Activated naive CD4-positive, alpha-beta T cell (primary cell): ENCODE data around the gene SLC44A4.
A peak's percentile ranks its signal among the peaks of the same experiment; 100 is the strongest.
"Not testable (repeated sequence)": the region's sequence is repeated elsewhere in the genome, so short reads cannot be mapped to it uniquely, and the experiment has no call there.

Source experiments
- DNase-seq, 4 experiments: peaks; one replicate each; lab custom pipeline; 2025; lab: John Stamatoyannopoulos, UW

The SLC44A4 gene

DNA sequence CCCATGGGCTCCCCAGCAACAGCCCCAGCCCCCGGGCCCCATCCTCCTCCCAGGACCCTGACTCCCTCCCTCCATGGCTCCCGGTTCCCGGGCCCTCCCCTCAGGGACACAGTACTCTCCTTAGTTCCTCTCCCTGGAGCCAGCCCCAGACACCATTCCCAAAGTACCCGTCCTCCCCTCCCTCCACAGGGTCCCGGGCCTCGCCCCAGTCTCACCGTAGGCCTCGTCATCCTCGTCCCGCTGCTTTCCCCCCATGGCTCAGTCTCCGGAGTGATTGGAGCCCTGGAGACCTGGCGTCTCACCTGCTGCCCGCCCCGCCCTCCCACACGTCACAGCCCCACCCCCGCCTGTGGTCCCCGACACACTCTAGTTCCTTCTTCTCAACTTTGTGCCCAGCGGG lies at the start of gene SLC44A4:
Gene SLC44A4, minus strand, starts transcription at position 272 of the 400 bp plus-strand sequence. Its CDS starts 17 bp downstream, at position 255.
- DNase-seq: no peak

DNA sequence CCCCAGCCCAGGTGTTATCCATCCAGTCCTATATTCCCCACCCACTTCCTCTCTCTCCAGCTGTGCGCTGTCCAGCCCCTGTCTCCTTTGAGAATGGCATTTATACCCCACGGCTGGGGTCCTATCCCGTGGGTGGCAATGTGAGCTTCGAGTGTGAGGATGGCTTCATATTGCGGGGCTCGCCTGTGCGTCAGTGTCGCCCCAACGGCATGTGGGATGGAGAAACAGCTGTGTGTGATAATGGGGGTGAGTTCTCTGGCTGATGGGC lies 49.8 kb upstream of the SLC44A4 start:
- DNase-seq: no peak

DNA sequence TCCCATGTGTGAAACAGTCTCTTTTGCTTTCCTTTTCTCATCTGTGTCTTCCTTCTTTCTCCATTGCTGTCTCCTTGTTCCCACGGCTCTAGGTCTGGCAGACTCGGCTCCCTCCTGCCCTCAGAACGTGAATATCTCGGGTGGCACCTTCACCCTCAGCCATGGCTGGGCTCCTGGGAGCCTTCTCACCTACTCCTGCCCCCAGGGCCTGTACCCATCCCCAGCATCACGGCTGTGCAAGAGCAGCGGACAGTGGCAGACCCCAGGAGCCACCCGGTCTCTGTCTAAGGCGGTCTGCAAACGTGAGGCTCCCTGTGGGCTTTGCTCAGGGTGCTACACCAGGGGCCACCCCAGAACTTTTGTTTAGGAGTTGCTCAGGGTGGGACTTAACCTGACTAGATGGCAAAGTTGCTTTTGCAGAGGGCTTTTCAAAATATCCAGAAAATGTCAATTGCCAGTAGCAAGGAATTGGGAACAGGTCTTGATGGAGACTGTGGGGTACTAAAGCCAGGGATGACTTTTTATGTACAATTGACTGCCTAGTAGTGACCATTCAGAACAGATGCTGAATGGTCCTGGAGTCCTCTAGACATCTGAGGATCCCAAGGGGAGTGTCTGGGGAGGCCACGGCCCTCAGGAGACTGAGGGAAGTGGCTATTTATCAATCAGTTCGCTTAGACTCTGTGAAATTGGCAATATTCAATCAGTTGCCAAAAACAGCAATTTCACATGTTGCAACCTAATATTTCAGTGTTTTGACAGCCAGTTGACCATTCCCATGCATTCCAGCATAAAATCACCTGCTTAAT lies 49.3 kb upstream of the SLC44A4 start:
- DNase-seq: no peak

DNA sequence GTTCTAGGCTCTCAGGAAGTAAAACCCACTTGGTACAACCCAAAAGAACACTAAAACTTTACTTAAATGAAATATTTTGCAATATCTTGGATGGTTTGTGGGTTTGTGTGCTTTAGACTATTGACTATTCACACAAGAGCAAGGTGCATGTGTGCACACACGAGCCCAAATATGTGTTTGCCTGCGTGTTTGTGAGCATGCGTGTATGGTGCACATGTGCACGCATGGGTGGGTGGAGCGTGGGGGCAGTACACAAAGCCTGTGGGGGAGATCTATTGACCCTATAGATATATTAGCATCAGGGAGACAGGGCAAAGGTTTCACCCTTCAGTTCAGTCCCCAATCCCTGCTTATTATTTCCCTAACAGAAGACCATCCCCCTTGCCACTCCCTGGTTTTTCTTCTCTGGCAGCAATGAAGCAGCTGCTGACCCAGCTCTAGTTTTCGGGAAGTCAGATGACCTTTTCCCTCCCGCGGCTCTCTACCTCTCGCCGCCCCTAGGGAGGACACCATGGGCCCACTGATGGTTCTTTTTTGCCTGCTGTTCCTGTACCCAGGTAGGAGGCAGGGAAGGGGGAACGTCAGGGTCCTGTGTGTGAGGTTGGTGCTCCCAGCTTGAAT lies 48.6 kb upstream of the SLC44A4 start, which contains the start of gene C2:
Gene C2, plus strand, starts transcription at position 476 of the 621 bp plus-strand sequence. Its CDS starts 36 bp downstream, at position 512.
- no peak for DNase-seq

DNA sequence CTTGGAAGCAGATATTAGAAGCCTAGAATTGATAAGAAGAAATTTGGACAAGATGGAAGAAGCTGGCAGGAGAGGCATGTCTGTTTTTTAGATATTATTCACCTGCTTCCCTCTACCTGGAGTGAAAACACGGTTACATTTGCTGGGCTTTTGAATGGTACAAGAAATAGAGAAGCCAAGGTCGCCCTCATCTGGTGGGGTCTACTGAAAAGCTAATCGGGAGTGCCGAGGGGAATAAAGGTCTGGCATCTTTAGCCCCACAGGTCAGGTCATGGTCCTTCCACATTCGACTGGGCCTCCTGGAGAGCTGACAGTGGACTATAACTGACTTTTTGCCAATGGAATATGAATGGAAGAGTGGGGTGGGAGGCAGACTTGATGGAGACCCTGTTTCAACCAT lies 44.1 kb upstream of the SLC44A4 start:
- no peak for DNase-seq

DNA sequence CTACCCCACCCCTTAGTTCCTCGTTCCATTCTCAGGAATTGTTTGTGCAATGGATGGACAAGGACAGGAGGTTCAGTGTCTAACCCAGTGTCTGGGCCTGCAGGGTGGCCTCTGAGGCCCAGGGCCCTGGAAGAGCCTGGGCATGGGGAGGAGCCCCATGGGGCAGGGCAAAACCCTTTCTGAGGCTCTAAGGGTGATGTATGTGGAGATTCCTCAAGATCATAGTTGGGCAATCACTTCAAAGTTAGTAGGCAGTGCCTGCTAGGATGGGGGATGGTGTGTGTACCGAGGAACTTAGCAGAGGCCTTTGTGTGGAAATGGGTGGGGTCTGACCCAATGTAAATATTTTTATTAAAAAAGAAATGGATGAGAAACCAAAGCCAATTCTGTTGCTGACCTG lies 42.0 kb upstream of the SLC44A4 start:
- DNase-seq: no peak

DNA sequence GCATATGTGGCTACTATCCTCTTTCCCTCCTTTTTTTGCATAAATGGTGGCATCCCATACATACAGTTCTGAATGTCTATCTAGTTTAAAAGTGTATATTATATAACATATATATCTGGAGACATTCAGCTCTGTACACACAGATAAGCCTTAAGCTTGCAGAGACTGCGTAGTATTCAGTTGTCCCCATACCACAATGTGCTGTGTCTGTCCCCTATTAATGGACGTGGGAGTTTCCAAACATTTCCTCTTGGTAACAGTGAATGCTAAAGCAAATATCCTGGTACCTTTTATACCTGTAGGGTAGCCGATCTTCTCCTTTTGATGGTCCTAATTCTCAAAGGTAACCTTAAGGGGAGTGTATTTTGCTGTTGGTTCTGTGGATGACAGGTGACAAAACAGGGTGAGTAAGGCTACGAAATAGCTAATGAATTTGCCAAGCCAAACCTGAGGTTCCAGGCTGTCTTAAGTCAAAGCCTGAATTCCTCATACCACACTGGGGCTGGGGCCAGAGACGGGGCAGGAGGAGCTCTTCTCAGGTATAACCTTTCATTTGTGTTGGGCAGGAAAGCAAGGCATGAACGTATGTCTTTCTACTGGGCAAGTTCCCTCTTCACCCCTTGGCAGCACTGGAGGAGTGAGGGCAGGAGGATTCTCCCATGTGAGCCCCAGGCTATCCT lies 41.0 kb upstream of the SLC44A4 start:
- no peak for DNase-seq

DNA sequence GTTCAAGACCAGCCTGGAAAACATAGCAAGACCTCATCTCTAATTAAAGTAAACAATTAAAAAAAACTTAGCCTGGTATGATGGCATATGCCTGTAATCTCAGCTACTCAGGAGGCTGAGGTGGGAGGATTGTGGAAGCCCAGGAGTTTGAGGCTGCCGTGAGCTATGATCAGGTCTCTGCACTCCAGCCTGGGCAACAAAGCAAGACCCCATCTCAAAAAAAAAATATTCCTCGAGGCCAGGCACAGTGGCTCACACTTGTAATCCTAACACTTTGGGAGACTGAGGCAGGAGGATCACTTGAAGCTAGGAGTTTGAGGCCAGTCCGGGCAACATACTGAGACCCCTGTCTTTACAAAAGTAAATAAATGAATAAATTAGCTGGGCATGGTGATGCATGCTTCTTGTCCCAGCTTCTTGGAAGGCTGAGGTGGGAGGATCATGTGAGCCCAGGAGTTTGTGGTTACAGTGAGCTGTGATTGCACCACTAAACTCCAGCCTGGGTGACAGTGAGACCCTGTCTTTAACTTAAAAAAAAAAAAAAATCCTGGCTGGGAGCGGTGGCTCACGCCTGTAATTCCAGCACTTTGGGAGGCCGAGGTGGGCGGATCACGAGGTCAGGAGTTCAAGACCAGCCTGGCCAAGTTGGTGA lies 39.4 kb upstream of the SLC44A4 start:
- DNase-seq: no peak

DNA sequence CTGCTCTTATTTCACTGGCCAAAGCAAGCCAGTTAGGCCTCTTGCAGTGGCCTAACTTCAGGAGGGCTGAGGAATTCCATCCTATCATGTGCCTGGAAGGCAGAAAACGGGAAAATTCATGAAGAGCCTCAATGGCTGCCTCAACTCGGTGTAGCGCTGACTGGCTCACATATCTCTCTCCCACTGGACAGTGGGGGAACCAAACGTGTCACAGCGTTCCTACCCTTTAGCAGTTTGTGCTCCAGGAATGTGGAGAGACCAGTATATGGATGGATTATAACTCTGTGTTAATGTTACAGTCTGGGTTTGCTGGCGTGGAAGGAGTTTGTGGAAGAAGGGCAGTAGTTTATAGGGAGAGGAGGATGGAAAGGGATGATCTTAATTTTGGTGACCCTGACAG lies 37.0 kb upstream of the SLC44A4 start:
- no peak for DNase-seq

DNA sequence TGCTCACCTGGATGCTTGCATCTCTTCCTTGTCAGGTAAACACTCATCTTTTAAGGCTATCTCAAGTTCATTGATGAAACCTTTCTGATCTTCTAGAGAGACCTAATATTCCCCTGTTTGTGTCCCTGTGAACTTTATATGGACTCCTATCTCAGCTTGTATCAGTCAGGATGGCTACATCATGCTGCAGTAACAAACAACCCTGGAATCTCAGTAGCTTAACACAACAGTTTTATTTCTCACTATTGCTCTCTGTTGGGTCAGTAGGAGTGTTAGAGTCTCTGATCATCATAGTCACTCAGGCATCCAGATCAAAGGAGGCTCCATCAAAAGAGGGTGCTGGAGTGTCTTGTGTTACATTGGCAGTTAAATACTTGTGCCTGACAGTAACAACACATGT lies 36.6 kb upstream of the SLC44A4 start:
- no peak for DNase-seq

DNA sequence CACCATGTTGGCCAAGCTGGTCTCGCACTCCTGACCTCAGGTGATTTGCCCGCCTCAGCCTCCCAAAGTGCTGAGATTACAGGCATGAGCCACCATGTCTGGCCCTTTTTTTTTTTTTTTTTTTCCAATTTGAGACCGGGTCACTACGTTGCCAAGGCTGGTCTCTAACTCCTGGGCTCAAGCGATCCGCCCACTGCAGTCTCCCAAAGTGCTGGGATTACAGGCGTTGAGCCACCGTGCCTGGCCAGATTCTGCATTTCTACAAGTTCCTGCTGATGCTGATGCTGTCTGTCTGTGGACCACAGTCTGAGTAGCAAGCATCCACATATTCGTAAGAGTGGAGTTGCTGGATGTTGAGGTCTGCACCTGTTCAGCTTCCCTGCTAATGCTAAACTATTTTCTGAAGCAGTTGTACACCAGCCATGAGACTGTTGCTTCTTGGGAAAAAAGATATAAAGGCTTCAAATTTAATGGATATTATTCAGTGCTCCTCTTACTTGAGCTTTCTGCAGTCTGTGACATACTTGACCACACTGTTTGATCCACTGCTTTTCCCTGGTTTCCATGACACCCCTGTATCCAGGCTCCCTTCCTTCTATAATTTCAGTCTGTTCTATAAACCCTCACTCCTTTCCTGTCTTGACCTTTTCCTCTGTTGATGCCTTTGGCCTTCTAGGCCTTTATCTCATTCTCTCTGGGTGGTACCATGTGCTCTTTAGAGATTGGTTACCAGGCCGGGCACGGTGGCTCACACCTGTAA lies 33.2 kb upstream of the SLC44A4 start:
- no peak for DNase-seq

DNA sequence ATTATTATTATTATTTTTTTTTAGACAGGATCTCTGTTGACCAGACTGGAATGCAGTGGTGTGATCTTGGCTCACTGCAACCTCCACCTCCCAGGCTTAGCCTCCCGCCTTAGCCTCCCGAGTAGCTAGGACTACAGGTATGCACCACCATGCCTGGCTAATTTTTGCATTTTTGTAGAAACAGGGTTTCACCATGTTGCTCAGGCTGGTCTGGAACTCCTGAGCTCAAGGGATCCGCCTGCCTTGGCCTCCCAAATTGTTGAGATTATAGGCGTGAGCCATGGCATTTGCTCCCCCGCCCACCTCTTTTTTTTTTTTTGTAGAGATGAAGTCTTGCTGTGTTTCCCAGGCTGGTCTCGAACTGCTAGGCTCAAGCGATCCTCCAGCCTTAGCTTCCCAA lies 30.5 kb upstream of the SLC44A4 start:
- DNase-seq: not testable (repeated sequence)

DNA sequence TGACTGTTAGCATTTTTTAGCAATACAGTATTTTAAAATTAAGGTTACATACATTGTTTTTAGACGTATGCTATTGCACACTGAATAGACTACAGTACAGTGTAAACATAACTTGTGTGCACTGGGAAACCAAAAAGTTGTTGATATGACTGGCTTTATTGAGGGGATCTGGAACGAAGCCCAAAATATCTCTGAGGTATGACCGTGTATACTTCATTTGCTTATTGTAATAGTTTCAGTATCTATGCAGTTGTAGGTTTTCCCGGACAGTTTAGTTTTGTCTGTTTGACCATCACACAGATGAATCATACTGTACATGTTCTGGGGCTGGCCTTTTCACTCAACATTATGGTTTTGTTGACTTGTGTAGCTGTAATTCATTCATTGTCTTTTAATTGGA lies 30.0 kb upstream of the SLC44A4 start:
- no peak for DNase-seq

DNA sequence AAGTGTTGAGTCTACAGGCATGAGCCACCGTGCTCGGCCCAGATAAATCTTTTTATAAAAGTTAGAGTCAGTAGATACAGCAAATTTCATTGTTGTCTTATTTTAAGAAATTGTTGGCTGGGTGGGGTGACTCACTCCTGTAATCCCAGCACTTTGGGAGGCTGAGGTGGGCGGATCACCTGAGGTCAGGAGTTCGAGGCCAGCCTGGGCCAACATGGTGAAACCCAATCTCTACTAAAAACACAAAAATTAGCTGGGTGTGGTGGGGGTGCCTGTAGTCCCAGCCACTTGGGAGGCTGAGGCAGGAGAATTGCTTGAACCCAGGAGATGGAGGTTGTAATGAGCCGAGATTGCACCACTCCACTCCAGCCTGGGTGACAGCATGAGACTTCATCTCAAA lies 29.5 kb upstream of the SLC44A4 start:
- DNase-seq: not testable (repeated sequence)

DNA sequence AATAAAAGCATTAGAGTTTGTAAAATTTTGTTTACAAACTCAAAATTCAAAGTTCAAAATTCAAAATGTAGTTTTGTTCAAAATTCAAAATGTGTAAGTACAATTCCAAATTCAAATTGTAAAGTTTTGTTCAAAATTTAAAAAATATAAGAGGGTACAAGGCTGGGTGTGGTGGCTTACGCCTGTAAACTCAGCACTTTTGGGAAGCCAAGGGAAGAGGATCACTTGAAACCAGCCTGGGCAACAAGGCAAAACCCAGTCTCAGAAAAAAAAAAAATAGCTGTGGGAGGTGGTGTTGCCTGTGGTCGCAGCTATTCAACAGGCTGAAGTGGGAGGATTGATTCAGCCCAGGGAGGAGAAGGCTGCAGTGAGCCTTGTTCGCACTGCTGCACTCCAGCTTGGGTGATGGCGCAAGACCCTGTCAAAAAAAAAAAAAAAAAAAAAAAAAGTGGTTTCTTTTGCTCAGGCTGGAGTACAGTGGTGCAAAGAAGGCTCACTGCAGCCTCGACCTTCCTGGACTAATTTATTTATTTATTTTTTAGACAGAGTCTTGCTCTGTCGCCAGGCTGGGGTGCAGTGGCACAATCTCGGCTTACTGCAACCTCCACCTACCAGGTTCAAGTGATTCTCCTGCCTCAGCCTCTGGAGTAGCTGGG lies 28.5 kb upstream of the SLC44A4 start:
- no peak for DNase-seq

DNA sequence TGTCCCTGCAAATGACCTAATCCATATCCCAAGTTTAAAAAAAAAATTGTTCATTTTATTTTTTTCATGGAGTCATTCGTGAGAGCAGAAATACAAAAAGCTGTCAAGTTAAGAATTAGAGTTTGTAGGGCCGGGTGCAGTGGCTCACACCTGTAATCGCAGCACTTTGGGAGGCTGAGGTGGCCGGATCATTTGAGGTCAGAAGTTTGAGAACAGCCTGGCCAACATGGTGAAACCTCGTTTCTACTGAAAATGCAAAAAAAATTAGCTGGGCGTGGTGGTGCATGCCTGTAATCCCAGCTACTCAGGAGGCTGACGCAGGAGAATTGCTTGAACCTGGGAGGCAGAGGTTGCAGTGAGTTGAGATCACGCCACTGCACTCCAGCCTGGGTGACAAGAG lies 27.9 kb upstream of the SLC44A4 start:
- DNase-seq: not testable (repeated sequence)

DNA sequence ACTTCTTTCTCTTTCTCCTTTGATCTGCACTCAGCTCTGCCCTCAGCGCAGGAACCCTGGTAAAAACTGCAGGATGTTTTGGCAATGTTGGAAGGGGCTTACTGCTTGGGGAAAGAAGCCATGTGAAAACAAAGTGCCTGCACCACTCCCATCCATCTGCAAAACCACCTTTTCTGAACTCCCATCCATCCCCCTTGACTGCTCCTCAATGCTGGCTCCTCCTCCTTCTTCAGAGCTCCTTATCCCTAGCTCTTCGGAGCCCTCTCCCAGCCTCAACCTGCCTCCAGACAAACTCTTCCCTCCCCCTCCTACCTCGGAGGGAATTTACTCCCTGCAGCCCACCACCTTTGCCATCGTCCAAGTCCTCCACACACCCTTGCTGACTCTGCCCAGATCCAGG lies 27.3 kb upstream of the SLC44A4 start:
- no peak for DNase-seq

DNA sequence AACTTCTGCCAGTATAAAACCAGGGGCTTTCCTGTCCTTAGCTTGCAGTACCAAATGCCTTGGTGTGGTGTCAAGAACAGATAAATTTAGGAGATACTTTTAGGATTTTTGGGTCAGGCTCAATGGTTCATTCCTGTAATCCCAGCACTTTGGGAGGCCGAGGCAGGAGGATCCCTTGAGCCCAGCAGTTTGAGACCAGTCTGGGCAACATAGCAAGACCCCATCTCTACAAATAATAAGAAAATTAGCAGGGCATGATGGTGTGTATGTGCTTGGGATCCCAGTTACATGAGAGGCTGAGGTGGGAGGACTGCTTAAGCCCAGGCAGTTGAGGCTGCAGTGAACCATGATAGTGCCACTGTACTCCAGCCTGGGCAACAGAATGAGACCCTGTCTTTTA lies 26.2 kb upstream of the SLC44A4 start:
- DNase-seq: no peak

DNA sequence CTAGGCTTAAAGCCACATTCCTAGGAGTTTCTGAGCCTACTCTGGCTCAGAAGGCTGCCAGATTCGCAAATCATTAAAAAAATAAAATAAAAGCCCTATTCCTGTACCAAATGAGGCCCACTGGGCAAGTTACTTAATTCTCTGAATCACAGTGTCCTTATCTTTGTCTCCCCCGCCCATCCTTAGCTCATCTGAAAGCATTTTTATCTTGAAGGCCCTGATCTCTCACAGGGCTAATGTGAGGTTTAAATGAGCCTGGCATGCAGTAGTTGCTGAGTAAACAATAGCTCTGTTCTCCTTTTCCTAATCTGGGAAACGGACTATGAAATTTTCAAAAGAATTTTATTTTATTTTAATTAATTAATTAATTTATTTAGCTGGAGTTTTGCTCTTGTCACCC lies 25.2 kb upstream of the SLC44A4 start:
- no peak for DNase-seq

DNA sequence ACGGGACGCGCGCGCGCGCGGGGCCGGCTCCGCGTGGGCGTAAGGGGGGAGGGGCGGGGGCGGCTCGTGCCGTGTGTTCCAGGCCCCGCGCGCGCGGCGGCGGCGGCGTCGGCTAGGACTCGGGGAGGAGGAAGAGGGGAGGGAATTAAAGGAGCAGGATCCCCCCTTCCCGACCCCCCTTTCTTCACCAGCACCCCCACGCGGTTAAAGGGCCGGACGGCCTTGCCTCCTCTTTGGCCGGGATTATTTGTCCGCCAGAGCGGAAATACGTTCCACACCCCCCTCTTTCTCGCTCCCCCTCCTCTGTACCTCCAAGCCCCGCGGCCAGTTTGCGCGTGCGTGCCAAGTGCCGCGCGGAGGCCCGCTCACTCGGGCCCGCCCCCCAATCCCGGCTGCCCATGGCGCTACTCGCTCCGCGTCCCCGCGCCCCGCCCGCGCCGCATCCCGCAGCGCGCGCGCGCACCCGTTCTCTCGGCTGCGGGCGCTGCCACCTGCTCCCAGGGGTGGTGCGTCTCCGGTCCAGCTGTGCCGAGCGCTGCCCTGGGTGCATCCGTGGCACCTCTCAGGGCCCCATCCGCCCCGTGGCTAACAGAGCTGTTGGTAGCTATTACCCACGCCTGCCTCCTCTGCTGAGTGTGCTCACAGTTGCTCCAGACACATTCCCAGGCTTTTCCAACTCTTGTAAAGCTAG lies 23.3 kb upstream of the SLC44A4 start, which contains the start of gene ZBTB12:
Gene ZBTB12, minus strand, starts transcription at position 134 of the 691 bp plus-strand sequence. CDS start 781 bp downstream, outside the sequence.
- peak; percentile 49 to 82 (median 70) for DNase-seq
